Vagina (tissue), 2 donors: ENCODE results near the gene TMEM135.

ENCODE experiments used
- CTCF ChIP-seq, 3 experiments: fragments of 450-650 bp in 2 of 3; fragments of 200-600 bp in 1 of 3; sonication (generic) in 1 of 3; IDR thresholded peaks; one replicate each; pipeline ENCODE4 v1.5.1; 2017 to 2019; ENCODE audit warnings: antibody characterized with exemption in 3 of 3, mild to moderate bottlenecking in 2 of 3, moderate library complexity in 2 of 3
- POLR2A ChIP-seq, 2 donors: fragments of 450-650 bp; IDR thresholded peaks; one replicate each; pipeline ENCODE4 v1.6.1; 2017; ENCODE audit warnings: antibody characterized with exemption in 2 of 2, mild to moderate bottlenecking in 2 of 2, moderate library complexity in 2 of 2

DNA sequence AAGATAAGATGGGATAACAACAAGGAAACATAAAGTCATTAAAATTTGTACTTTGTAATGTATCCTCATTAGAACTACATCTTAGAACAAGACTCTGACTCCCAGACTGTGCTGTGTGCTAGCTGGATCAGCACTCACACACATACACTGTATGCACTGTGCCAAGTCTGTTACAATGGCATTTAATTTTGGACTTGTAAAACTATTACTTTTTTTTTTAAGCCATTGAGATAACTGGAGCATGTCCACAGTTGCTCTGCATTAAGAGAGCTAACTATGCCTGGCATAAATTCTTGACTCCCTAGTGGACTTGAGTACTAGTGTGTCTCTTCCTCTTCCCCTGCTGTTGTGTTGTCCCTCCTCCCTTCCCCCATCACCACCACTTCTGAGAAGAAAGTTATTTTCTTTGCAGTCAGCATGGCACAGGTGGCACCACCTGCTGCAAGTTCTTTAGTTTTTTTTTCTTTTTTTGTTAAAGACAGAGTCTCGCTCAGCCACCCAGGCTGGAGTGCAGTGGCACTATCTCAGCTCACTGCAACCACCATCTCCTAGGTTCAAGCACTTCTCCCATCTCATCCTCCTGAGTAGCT, 268.6 kb downstream of the TMEM135 start:
- no peak for TF ChIP-seq CTCF (IDR thresholded peaks at IDR 0.05)
- no peak for TF ChIP-seq POLR2A (IDR thresholded peaks at IDR 0.05)
